B cell (primary cell): ENCODE data around the gene SPAAR. TPM values are rescaled to one million over a fixed set of nuclear protein-coding genes. Genes with fewer than 3 reads are reported as not detected.

Experiments
- ATAC-seq: fragments of 200-7000 bp; cut with Tn5 transposase; one replicate; pipeline ENCODE4 v1.10.0; 2021; ENCODE audit warnings: low read depth, mild to moderate bottlenecking, moderate number of reproducible peaks, moderate library complexity
- CTCF ChIA-PET: fragments of 350-600 bp; sonication (Branson Sonifier 250); formaldehyde crosslinking; loops from one replicate; lab custom pipeline; 2021; ENCODE audit warnings: antibody characterized with exemption, inconsistent platforms; lab: Charles Lee
- POLR2A ChIA-PET: fragments of 350-600 bp; sonication (Branson Sonifier 250); formaldehyde crosslinking; loops from one replicate; lab custom pipeline; 2021; ENCODE audit warnings: antibody characterized with exemption; lab: Charles Lee
- DNase-seq: peaks from one replicate; pipeline ENCODE4 v3.0.0; 2013
- H2AFZ ChIP-seq: 2 replicates; pipeline ENCODE4 v1.6.1; 2012; ENCODE audit warnings: mild to moderate bottlenecking, low read depth, low read length; ENCODE audit not compliant: insufficient read depth, poor library complexity, severe bottlenecking
- H3K27ac ChIP-seq, 2 donors: 1 replicate in 1 of 2; 2 replicates in 1 of 2; pipeline ENCODE4 v1.5.1; 2012 to 2013; ENCODE audit warnings: low read length in 2 of 2, mild to moderate bottlenecking in 2 of 2, moderate library complexity in 1 of 2
- H3K27me3 ChIP-seq, 4 experiments: fragments of 200-600 bp in 1 of 4; sonication (generic) in 1 of 4; replicated peaks in 1 of 4; 1 replicate in 2 of 4; 2 replicates in 2 of 4; pipeline versions ENCODE4 v1.6.1 to v1.7.0; 2013 to 2016; ENCODE audit warnings: low read length in 3 of 4, mild to moderate bottlenecking in 2 of 4, mixed read lengths in 1 of 4, moderate library complexity in 1 of 4; ENCODE audit not compliant: insufficient read depth in 4 of 4, control insufficient read depth in 3 of 4; ENCODE audit errors: control extremely low read depth in 1 of 4
- H3K36me3 ChIP-seq, 2 experiments: replicated peaks in 1 of 2; 1 replicate in 1 of 2; 2 replicates in 1 of 2; pipeline versions ENCODE4 v1.6.1 to v1.7.1; 2013; ENCODE audit warnings: low read length in 1 of 2; ENCODE audit not compliant: insufficient read depth in 2 of 2, control insufficient read depth in 1 of 2; ENCODE audit errors: control extremely low read depth in 1 of 2, extremely low read depth in 1 of 2
- H3K4me1 ChIP-seq, 2 donors: fragments of 200-600 bp in 1 of 2; sonication (generic) in 1 of 2; 1 replicate in 1 of 2; 2 replicates in 1 of 2; pipeline versions ENCODE4 v1.5.1 to v1.6.1; 2013 to 2017; ENCODE audit warnings: low read length in 2 of 2; ENCODE audit not compliant: control insufficient read depth in 2 of 2, insufficient read depth in 2 of 2
- H3K4me2 ChIP-seq: replicated peaks from 2 replicates; pipeline ENCODE3; 2012; ENCODE audit warnings: mild to moderate bottlenecking, low read depth, low read length; ENCODE audit not compliant: poor library complexity, severe bottlenecking
- H3K4me3 ChIP-seq, 5 experiments: fragments of 200-600 bp in 1 of 5; sonication (generic) in 1 of 5; 1 replicate in 3 of 5; 2 replicates in 2 of 5; pipeline versions ENCODE4 v1.5.1 to v1.7.0; 2011 to 2016; ENCODE audit warnings: low read length in 4 of 5, mild to moderate bottlenecking in 4 of 5, low read depth in 2 of 5, control low read depth in 1 of 5, moderate library complexity in 1 of 5; ENCODE audit not compliant: insufficient read depth in 1 of 5; ENCODE audit errors: control extremely low read depth in 1 of 5, extremely low read depth in 1 of 5
- H3K79me2 ChIP-seq: fragments of 200-600 bp; sonication (generic); one replicate; pipeline ENCODE4 v1.6.0; 2016; ENCODE audit warnings: low read length; ENCODE audit not compliant: control insufficient read depth, insufficient read depth
- H3K9ac ChIP-seq: fragments of 200-600 bp; sonication (generic); 2 replicates; pipeline ENCODE4 v1.6.1; 2017; ENCODE audit warnings: mild to moderate bottlenecking, low read length, moderate library complexity
- H3K9me3 ChIP-seq, 3 donors: one replicate each; pipeline versions ENCODE4 v1.6.1 to v1.7.1; 2013; ENCODE audit warnings: low read length in 2 of 3; ENCODE audit not compliant: control insufficient read depth in 2 of 3, insufficient read depth in 1 of 3; ENCODE audit errors: control extremely low read depth in 1 of 3
- H4K20me1 ChIP-seq: 2 replicates; pipeline ENCODE4 v1.6.0; 2012; ENCODE audit warnings: mild to moderate bottlenecking, low read length; ENCODE audit not compliant: insufficient read depth, control insufficient read depth, poor library complexity, severe bottlenecking
- H3K27ac Mint-ChIP-seq: one replicate; pipeline ENCODE4 v1.8.0; 2021; ENCODE audit warnings: mixed read lengths
- H3K27me3 Mint-ChIP-seq: one replicate; pipeline ENCODE4 v1.8.0; 2021; ENCODE audit warnings: mixed read lengths
- H3K4me1 Mint-ChIP-seq: one replicate; pipeline ENCODE4 v1.8.0; 2021; ENCODE audit warnings: mixed read lengths
- H3K4me3 Mint-ChIP-seq: one replicate; pipeline ENCODE4 v1.8.0; 2021; ENCODE audit warnings: mixed read lengths
- H3K9me3 Mint-ChIP-seq: one replicate; pipeline ENCODE4 v1.8.0; 2022; ENCODE audit warnings: mixed read lengths; ENCODE audit not compliant: insufficient read depth
- CTCF ChIP-seq: fragments of 200-600 bp; IDR thresholded peaks from one replicate; pipeline ENCODE4 v1.8.0; 2022; ENCODE audit warnings: antibody characterized with exemption, mild to moderate bottlenecking
- EZH2 ChIP-seq: IDR thresholded peaks from 2 replicates; pipeline ENCODE4 v1.6.1; 2012; ENCODE audit warnings: borderline replicate concordance, low read depth, mild to moderate bottlenecking, moderate library complexity, low read length; ENCODE audit not compliant: insufficient read depth, poor library complexity, severe bottlenecking
- WGBS: methylation state at CpG from one replicate; pipeline ENCODE4 v1.1.5; 2013; ENCODE audit warnings: missing lambda C conversion rate; ENCODE audit not compliant: insufficient coverage; 5-methylcytosine and 5-hydroxymethylcytosine counted together
- intact Hi-C: fragments of 100-400 bp; cut with micrococcal nuclease; formaldehyde crosslinking; loops from one replicate; pipeline ENCODE4 v1.10.0; 2022
- polyA plus RNA-seq: library from polyadenylated mRNA; depleted of rRNA; stranded (reverse); fragments of >200 nt; gene quantifications from 2 replicates; pipeline ENCODE4 v1.2.3, GENCODE V29; 2012
- total RNA-seq, 2 donors: library from RNA; stranded (reverse); fragments of 120-200 nt in 1 of 2; gene quantifications; 1 replicate in 1 of 2; 2 replicates in 1 of 2; pipeline versions ENCODE4 v1.2.3 to v1.2.4, GENCODE V29; 2013 to 2022

SPAAR gene
- total and polyA plus RNA-seq, 2 donors (not counting 1 experiment from before 2014, with no cell fraction given) = not detected

GRCh38 chr9:35939679-35940250, 30.5 kb downstream of the SPAAR start:
- 100% methylated on average over 1 of the region's 8 CpGs for WGBS
- CTCF ChIA-PET = interaction anchor here (1.3 to 1.4 kb wide), 2 partner anchors 20 to 84 kb away, joined by 4 to 5 read pairs; no protein-coding TSS in a partner anchor
- no peak overlapping the region for H3K4me3 ChIP-seq
- Mint-ChIP-seq H3K27ac (no peak overlapping the region), H3K4me3 (no peak overlapping the region), H3K4me1 (peaks cover 18% of the 10 kb centered on the region), H3K9me3 (no peaks in the 10 kb centered on the region), H3K27me3 (peaks cover 31% of the 10 kb centered on the region)
- H3K4me1 ChIP-seq = peaks cover 11 to 14% of the 10 kb centered on the region in 2 donors
- POLR2A ChIA-PET = no interaction called here
- H3K4me2 ChIP-seq = no peak overlapping the region
- no peak for ATAC-seq
- no peak for DNase-seq
- TF ChIP-seq CTCF = no peak
- no peak for TF ChIP-seq EZH2
- no peak overlapping the region for H3K27ac ChIP-seq
- no peaks in the 10 kb centered on the region for H3K36me3 ChIP-seq
- H3K9ac ChIP-seq = no peak overlapping the region
- intact Hi-C loops = no loop called here
- H3K27me3 ChIP-seq = peaks cover 0 to 15% (median 9%) of the 10 kb centered on the region in 4 experiments
- H3K9me3 ChIP-seq = peaks cover 0 to 4% (median 4%) of the 10 kb centered on the region in 3 donors
- H2AFZ ChIP-seq = no peak overlapping the region
- H4K20me1 ChIP-seq = no peaks in the 10 kb centered on the region
- no peaks in the 10 kb centered on the region for H3K79me2 ChIP-seq
